ENCODE data around the gene ODR4.
"Not testable (repeated sequence)": the region's sequence is repeated elsewhere in the genome, so short reads cannot be mapped to it uniquely, and the experiment has no call there.

Gene ODR4

DNA sequence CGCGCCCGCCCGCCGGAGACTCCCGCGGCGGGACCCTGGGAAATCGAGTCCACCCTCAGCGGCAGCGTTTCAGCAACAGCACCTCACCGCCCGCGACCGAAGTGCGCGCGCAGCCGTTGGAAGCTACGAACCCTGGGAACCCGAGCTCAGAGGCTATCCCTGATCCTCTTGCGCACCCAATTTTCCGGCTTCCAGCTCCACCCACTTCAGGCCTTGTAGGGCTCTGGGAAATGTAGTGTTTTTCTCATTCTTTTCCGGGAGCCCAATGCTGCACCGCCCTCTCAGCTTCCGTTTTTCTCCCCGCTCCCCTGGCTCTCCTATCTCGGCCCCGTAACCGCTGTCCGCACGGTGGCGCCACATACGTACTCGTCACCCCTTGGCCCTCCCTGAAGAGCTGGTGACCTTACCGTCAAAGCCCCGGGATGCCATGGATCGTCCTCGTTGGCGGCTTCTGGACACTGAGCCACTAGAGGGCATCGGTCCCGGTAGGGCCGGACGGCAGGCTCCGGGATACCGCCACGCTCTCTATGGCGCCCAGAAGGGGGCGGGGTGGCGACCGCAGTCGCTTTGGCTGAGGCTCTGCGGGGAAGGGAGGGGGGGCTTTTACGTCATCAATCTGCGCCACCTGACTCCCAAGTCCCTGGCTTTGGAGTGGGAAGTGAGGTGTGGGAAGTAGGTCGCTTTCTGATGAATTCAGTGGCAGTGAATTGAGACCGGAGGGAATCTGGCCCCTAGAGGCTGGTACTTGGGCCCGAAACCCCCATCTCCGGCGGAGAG is at the start of gene ODR4, which contains the start of gene TPR:
Gene ODR4, plus strand, starts transcription at position 687 of the 777 bp plus-strand sequence. CDS start 3,948 bp downstream, outside the sequence.
Gene TPR, minus strand, starts transcription at position 102 of the 777 bp plus-strand sequence. CDS start 225 bp downstream, outside the sequence.
- Histone ChIP-seq H3K9ac (ENCODE audit: insufficient read length) (peak within 1 kb of the TSS; percentile 94), H3K27ac (peak within 1 kb of the TSS; percentile 98), H3K4me3 (peak within 1 kb of the TSS; percentile 96), H3K36me3 (ENCODE audit: insufficient read depth, low read length) (peaks cover 43% of the 10 kb centered on the region), H3K9me3 (ENCODE audit: low read depth, low read length) (no peaks in the 10 kb centered on the region)
- DNase-seq (ENCODE audit: low read depth, low spot score): peak; percentile 99
- TF ChIP-seq FOXP2 (optimal IDR thresholded peaks at IDR 0.05; ENCODE audit: control extremely low read depth, extremely low read length, insufficient read depth) (no peak), POLR2AphosphoS5 (IDR thresholded peaks at IDR 0.05; ENCODE audit: borderline replicate concordance, low read depth, low read length) (peak; percentile 92)

DNA sequence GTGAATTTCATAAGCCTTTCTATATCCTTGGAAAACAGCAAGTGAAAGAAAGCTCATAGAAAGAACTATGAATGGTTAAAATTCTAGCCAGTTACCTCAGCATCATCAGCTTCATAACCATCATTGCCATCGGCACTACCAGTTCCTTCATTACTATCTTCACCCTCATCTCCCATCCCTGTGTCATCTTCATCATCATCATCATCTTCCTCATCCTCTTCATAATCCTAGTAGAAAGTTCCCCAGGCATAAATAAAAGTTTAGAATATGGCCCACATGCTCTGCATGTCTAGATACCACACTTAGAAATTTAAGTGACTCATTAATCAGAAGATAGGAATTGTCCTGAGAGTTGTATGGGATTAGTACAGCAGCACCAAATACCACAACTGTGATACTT is 49.6 kb upstream of the ODR4 start:
- Histone ChIP-seq H3K9ac (ENCODE audit: insufficient read length) (no peak overlapping the region), H3K4me3 (no peak overlapping the region), H3K27ac (peak overlapping the region; percentile 7; the same call in 1 of the 2 replicates), H3K36me3 (ENCODE audit: insufficient read depth, low read length) (peaks cover 93% of the 10 kb centered on the region), H3K9me3 (ENCODE audit: low read depth, low read length) (no peaks in the 10 kb centered on the region)
- no peak for TF ChIP-seq FOXP2 (optimal IDR thresholded peaks at IDR 0.05; ENCODE audit: control extremely low read depth, extremely low read length, insufficient read depth)
- no peak for TF ChIP-seq EZH2 (IDR thresholded peaks at IDR 0.05)
- TF ChIP-seq POLR2AphosphoS5 (IDR thresholded peaks at IDR 0.05; ENCODE audit: borderline replicate concordance, low read depth, low read length): no peak
- DNase-seq (ENCODE audit: low read depth, low spot score): no peak

DNA sequence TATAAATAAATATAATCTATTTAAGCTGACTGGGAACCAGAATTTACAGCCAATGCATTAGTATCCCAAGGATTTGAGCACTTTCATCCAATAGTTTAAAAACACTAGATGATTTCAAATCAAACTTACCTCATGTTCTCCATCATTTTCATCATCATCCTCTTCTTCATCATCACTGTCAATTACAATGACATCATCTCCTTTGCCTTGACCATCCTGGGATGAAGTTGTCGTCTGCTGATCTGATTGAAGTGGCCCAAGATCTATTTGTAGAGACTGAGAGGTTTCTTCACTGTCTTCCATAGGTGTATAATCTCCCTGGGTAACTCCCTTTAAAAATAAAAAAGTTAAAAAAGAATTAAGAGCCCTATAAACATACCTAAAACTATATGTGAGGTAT is 48.3 kb upstream of the ODR4 start:
- no peak for DNase-seq (ENCODE audit: low read depth, low spot score)
- Histone ChIP-seq H3K27ac (no peak overlapping the region), H3K9me3 (ENCODE audit: low read depth, low read length) (no peaks in the 10 kb centered on the region), H3K9ac (ENCODE audit: insufficient read length) (no peak overlapping the region), H3K4me3 (no peak overlapping the region), H3K36me3 (ENCODE audit: insufficient read depth, low read length) (peaks cover 92% of the 10 kb centered on the region)
- TF ChIP-seq POLR2AphosphoS5 (IDR thresholded peaks at IDR 0.05; ENCODE audit: borderline replicate concordance, low read depth, low read length): no peak
- TF ChIP-seq FOXP2 (optimal IDR thresholded peaks at IDR 0.05; ENCODE audit: control extremely low read depth, extremely low read length, insufficient read depth): no peak
- TF ChIP-seq EZH2 (IDR thresholded peaks at IDR 0.05): no peak

DNA sequence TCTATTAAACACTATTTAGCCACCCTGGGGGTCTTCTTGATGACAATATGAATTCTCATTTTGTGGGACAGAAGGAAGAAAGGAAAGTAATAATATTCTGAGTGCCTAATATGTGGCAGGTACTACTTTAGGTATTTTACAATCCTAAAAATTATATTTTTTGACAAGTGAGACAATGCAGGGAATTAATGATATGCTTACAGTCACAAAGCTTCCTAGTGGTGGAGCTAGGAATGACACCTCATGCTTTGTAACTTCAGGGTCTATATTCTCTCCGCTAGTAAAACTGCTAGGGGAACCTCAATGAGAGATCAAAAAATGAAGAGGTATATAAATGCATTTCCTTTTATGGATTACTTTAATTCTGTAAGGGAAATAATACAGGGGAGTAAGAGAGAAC is 44.9 kb upstream of the ODR4 start:
- Histone ChIP-seq H3K9ac (ENCODE audit: insufficient read length) (no peak overlapping the region), H3K27ac (no peak overlapping the region), H3K4me3 (no peak overlapping the region), H3K36me3 (ENCODE audit: insufficient read depth, low read length) (peaks cover 94% of the 10 kb centered on the region), H3K9me3 (ENCODE audit: low read depth, low read length) (no peaks in the 10 kb centered on the region)
- TF ChIP-seq POLR2AphosphoS5 (IDR thresholded peaks at IDR 0.05; ENCODE audit: borderline replicate concordance, low read depth, low read length): no peak
- TF ChIP-seq FOXP2 (optimal IDR thresholded peaks at IDR 0.05; ENCODE audit: control extremely low read depth, extremely low read length, insufficient read depth): no peak
- no peak for TF ChIP-seq EZH2 (IDR thresholded peaks at IDR 0.05)
- no peak for DNase-seq (ENCODE audit: low read depth, low spot score)

DNA sequence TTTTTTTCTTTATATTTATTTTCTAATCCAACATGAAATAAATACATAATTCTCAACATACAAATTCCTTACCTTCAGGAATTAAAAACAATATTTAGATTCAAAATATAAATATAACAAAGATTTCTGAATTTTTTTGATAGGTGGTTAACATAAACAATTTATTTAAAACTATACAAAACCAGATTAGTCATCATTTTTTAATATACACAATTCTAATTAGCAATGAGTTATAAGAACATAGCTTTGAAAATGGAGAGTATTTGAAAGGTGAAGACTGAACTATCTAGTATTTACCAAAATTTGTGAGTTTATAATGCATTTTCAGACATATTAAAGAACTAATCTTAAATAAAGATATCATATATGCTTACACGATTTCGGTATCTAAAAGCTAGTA is 38.1 kb upstream of the ODR4 start:
- TF ChIP-seq FOXP2 (optimal IDR thresholded peaks at IDR 0.05; ENCODE audit: control extremely low read depth, extremely low read length, insufficient read depth) (no peak), EZH2 (IDR thresholded peaks at IDR 0.05) (no peak), POLR2AphosphoS5 (IDR thresholded peaks at IDR 0.05; ENCODE audit: borderline replicate concordance, low read depth, low read length) (no peak)
- no peak overlapping the region for H3K4me3 ChIP-seq
- no peak overlapping the region for H3K9ac ChIP-seq (ENCODE audit: insufficient read length)
- no peak for DNase-seq (ENCODE audit: low read depth, low spot score)
- peaks cover 91% of the 10 kb centered on the region for H3K36me3 ChIP-seq (ENCODE audit: insufficient read depth, low read length)
- H3K9me3 ChIP-seq (ENCODE audit: low read depth, low read length): no peaks in the 10 kb centered on the region
- no peak overlapping the region for H3K27ac ChIP-seq

DNA sequence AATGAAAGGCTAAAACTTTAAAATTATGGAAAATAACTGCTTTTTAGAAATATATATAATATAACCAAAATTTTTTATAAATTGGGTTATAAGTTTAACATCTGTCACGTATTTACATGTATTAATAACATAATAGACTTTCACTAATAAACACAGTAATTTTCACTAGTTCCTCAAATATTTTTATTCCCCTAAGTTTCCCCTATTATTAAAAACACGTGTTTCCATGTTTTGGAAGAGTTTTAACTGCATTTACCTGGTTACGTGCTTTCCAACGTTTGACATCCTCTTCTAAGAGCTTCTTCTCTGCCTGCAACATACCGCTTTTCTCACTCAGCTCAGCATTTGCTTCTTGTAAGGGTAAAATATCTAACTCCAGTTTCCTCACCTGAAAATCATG is 34.9 kb upstream of the ODR4 start:
- no peak overlapping the region for H3K27ac ChIP-seq
- H3K9me3 ChIP-seq (ENCODE audit: low read depth, low read length): no peaks in the 10 kb centered on the region
- no peak overlapping the region for H3K4me3 ChIP-seq
- H3K36me3 ChIP-seq (ENCODE audit: insufficient read depth, low read length): peaks cover 91% of the 10 kb centered on the region
- TF ChIP-seq FOXP2 (optimal IDR thresholded peaks at IDR 0.05; ENCODE audit: control extremely low read depth, extremely low read length, insufficient read depth) (no peak), POLR2AphosphoS5 (IDR thresholded peaks at IDR 0.05; ENCODE audit: borderline replicate concordance, low read depth, low read length) (no peak), EZH2 (IDR thresholded peaks at IDR 0.05) (no peak)
- no peak overlapping the region for H3K9ac ChIP-seq (ENCODE audit: insufficient read length)
- DNase-seq (ENCODE audit: low read depth, low spot score): no peak

DNA sequence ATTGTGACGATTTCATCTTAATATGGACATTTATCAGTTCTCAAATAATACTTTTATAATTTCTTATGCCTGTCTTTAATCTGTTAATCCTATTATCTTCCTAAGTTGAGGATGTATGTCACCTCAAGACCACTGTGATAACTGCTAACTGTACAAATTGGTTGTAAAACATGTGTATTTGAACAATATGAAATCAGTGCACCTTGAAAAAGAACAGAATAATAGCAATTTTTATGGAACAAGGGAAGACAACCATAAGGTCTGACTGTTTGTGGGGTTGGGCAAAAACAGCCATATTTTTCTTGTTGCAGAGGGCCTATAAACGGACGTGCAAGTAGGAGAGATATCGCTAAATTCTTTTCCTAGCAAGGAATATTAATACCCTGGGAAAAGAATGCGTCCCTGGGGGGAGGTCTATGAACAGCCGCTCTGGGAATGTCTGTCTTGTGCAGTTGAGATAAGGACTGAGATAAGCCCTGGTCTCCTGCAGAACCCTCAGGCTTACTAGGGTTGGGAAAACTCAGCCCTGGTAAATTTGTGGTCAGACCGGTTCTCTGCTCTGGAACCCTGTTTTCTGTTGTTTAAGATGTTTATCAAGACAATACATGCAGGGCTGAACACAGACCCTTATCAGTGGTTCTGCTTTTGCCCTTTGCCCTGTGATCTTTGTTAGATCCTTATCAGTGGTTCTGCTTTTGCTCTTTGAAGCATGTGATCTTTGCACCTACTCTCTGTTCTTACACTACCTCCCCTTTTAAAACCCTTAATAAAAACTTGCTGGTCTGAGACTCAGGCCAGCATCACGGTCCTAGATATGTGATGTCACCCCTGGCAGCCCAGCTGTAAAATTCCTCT is 27.6 kb upstream of the ODR4 start:
- H3K36me3 ChIP-seq (ENCODE audit: insufficient read depth, low read length): peaks cover 96% of the 10 kb centered on the region
- not testable (repeated sequence) for H3K4me3 ChIP-seq; H3K9ac ChIP-seq (ENCODE audit: insufficient read length); DNase-seq (ENCODE audit: low read depth, low spot score); H3K9me3 ChIP-seq (ENCODE audit: low read depth, low read length); H3K27ac ChIP-seq

DNA sequence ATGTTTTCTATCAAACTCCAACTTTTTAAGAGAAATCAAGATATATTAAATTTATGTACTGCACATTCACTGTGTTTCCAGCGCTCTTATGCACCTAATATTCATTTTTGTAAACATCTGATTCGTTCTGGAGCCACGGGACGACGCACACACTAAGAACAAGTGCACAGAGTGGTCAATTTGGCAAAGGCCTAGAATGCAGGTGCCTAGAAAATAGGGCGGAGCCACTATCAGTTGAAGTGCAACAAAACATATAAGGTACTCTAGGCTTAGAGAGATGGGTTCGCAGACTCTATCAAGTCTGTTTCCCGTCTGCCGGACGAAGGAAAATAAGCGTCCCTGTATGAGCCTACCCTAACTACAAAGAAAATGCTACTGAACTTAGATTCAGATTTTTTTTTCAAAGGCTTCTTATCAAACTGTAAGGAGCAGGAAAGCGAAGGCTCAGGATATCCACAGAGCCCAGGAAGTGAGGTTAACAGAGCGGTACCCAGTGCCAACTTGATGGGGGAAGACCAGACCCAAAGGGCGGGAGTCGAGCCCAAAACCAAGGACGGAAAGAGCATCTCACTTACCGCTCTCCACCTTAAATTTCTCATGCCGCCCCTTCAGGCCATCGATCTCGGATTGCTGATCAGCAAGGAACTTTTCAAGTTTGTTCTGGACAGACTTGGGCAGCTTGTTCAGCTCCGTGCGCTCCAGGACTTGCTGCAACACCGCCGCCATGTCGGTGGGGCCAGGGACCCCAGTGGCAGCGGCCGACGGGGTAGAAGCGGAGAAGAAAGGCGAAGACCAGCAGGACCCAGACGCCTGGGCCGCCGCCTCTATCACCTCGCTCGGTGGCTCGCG is 1.1 kb upstream of the ODR4 start:
- H3K27ac ChIP-seq: peak overlapping the region; percentile 61
- peaks cover 45% of the 10 kb centered on the region for H3K36me3 ChIP-seq (ENCODE audit: insufficient read depth, low read length)
- H3K4me3 ChIP-seq: peak overlapping the region; percentile 96
- peak overlapping the region; percentile 74 for H3K9ac ChIP-seq (ENCODE audit: insufficient read length)
- no peak for DNase-seq (ENCODE audit: low read depth, low spot score)
- TF ChIP-seq POLR2AphosphoS5 (IDR thresholded peaks at IDR 0.05; ENCODE audit: borderline replicate concordance, low read depth, low read length): no peak
- TF ChIP-seq FOXP2 (optimal IDR thresholded peaks at IDR 0.05; ENCODE audit: control extremely low read depth, extremely low read length, insufficient read depth): no peak
- no peak for TF ChIP-seq EZH2 (IDR thresholded peaks at IDR 0.05)
- no peaks in the 10 kb centered on the region for H3K9me3 ChIP-seq (ENCODE audit: low read depth, low read length)
